HUES48 (cell line): ENCODE measurements around the gene LINC00237.

Source experiments
- H3K27ac ChIP-seq: one replicate; pipeline ENCODE4 v1.7.0; 2013; ENCODE audit warnings: low read depth, low read length, inconsistent platforms
- H3K27me3 ChIP-seq: 2 replicates; pipeline ENCODE4 v1.6.1; 2013; ENCODE audit warnings: mild to moderate bottlenecking, low read length; ENCODE audit not compliant: control insufficient read depth, insufficient read depth
- H3K36me3 ChIP-seq: 2 replicates; pipeline ENCODE4 v1.6.1; 2013; ENCODE audit warnings: low read length; ENCODE audit not compliant: control insufficient read depth, insufficient read depth
- H3K4me1 ChIP-seq: 2 replicates; pipeline ENCODE4 v1.6.1; 2013; ENCODE audit warnings: mild to moderate bottlenecking, low read length; ENCODE audit not compliant: control insufficient read depth, insufficient read depth
- H3K4me3 ChIP-seq: 2 replicates; pipeline ENCODE4 v1.5.1; 2013; ENCODE audit warnings: mild to moderate bottlenecking, low read depth, low read length
- H3K9ac ChIP-seq: 2 replicates; pipeline ENCODE4 v1.6.1; 2013; ENCODE audit warnings: mild to moderate bottlenecking, low read depth, low read length, moderate library complexity
- H3K9me3 ChIP-seq: 2 replicates; pipeline ENCODE4 v1.6.1; 2013; ENCODE audit warnings: low read length; ENCODE audit not compliant: control insufficient read depth, insufficient read depth

Gene LINC00237

DNA sequence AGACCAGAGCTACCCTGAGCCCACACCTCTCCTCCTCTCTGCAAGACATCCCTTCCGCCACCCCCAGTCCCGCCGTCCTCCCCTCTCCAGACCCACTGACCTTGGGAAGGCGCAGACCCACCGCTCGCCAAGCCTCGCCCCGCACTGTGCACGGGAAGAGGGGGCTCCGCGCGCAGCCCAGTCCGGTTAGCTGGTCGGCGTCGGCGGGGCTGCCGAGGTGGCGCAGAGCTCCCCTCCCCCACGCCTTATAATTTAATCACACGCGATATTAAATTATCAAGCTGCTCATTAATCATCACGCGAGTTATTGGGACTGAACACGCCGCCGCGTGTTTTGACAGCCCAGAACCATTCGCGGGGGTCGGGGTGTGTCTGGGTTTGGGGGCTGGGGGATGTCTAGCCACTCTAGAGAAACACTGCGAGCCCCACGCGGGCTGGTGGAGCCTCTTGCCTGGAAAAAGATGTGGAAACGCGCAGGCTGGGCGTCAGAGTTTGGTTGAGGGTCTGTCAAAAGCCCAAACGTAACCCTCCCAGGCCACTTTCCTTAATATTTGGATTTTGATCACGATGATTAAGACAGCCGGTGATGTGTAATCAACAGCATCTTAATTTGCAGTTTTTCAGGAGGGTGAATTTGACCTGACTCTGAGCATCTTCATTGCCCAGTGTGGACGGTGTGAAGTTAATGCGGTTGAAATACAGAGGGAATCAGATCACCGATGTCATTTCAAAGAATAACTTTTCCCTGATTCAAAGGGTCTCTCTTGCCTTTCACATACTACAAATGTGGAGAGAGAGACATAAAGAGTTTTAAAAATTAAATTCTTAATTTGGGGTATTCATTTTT is at the start of gene LINC00237:
Gene LINC00237 (minus strand): TSS at position 188 of the 847 bp plus-strand sequence.
- Histone ChIP-seq H3K4me3 (peak within 1 kb of the TSS; percentile 58), H3K9ac (0 out of 2 replicates have a peak within 1 kb of the TSS, but pooled peaks have one; percentile 27), H3K27ac (no peak within 1 kb of the TSS), H3K9me3 (no peaks in the 10 kb centered on the region), H3K36me3 (no peaks in the 10 kb centered on the region), H3K4me1 (peaks cover 38% of the 10 kb centered on the region), H3K27me3 (peaks cover 79% of the 10 kb centered on the region)

DNA sequence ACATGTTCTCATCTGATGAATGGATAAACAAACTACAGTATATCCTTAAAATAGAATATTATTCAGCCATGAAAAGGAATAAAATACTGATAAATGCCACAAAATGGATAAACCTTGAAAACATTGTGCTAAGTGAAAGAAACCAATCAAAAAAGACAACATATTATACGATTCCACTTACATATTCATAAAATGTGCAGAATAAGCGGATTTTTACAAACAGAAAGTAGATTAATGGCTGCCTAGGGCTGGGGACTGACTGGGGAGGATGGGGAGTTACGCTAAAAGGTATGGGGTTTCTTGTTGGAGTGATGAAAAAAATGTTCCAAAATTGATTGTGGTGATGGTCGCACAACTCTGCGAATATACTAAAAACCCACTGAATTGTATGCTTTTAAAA is 49.1 kb upstream of the LINC00237 start:
- H3K4me3 ChIP-seq = no peak overlapping the region
- no peaks in the 10 kb centered on the region for H3K27me3 ChIP-seq
- no peaks in the 10 kb centered on the region for H3K4me1 ChIP-seq
- no peaks in the 10 kb centered on the region for H3K9me3 ChIP-seq
- H3K9ac ChIP-seq = no peak overlapping the region
- H3K27ac ChIP-seq = no peak overlapping the region
- H3K36me3 ChIP-seq = peaks cover 10% of the 10 kb centered on the region; the same call in 1 of the 2 replicates

DNA sequence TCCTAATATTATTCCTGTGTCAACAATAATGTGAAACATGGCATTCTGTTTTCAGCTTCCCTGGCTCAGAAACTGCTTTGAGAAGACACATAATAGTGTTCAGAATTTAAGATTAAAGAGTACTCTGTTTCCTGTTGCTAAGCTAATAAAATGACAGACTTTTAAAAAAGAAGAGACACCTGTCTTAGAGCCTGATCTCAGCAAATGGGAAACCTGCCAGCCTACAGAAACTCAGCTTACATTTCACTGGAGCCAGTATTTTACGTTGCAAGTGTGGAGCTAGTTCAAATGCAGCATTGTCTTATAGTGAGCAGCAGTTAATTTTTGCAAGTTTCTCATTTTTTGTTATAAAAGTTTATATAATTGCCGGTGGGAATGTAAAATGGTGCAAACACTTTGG is 48.5 kb upstream of the LINC00237 start:
- no peak overlapping the region for H3K4me3 ChIP-seq
- peaks cover 5% of the 10 kb centered on the region; the same call in 1 of the 2 replicates for H3K36me3 ChIP-seq
- H3K27me3 ChIP-seq = no peaks in the 10 kb centered on the region
- H3K4me1 ChIP-seq = no peaks in the 10 kb centered on the region
- H3K27ac ChIP-seq = no peak overlapping the region
- H3K9me3 ChIP-seq = no peaks in the 10 kb centered on the region
- H3K9ac ChIP-seq = no peak overlapping the region

GRCh38 chr20:21151791-21152190 is 45.6 kb upstream of the LINC00237 start:
- H3K27ac ChIP-seq = no peak overlapping the region
- H3K9me3 ChIP-seq = no peaks in the 10 kb centered on the region
- peaks cover 15% of the 10 kb centered on the region for H3K36me3 ChIP-seq
- no peaks in the 10 kb centered on the region for H3K27me3 ChIP-seq
- H3K9ac ChIP-seq = no peak overlapping the region
- no peaks in the 10 kb centered on the region for H3K4me1 ChIP-seq
- H3K4me3 ChIP-seq = no peak overlapping the region

- no peaks in the 10 kb centered on the region for H3K4me1 ChIP-seq
- H3K4me3 ChIP-seq = no peak overlapping the region
- no peak overlapping the region for H3K27ac ChIP-seq
- H3K9ac ChIP-seq = no peak overlapping the region
- H3K9me3 ChIP-seq = no peaks in the 10 kb centered on the region
- peaks cover 27% of the 10 kb centered on the region for H3K36me3 ChIP-seq
- no peaks in the 10 kb centered on the region for H3K27me3 ChIP-seq
Measured at GRCh38 chr20:21149344-21149743, 43.2 kb upstream of the LINC00237 start.

GRCh38 chr20:21147593-21147992 is 41.4 kb upstream of the LINC00237 start:
- no peaks in the 10 kb centered on the region for H3K9me3 ChIP-seq
- H3K9ac ChIP-seq = no peak overlapping the region
- H3K4me1 ChIP-seq = no peaks in the 10 kb centered on the region
- H3K27ac ChIP-seq = no peak overlapping the region
- H3K4me3 ChIP-seq = no peak overlapping the region
- no peaks in the 10 kb centered on the region for H3K27me3 ChIP-seq
- H3K36me3 ChIP-seq = peaks cover 26% of the 10 kb centered on the region

GRCh38 chr20:21146215-21146614 is 40.1 kb upstream of the LINC00237 start:
- no peaks in the 10 kb centered on the region for H3K9me3 ChIP-seq
- H3K4me1 ChIP-seq = no peaks in the 10 kb centered on the region
- H3K27ac ChIP-seq = no peak overlapping the region
- H3K27me3 ChIP-seq = no peaks in the 10 kb centered on the region
- H3K4me3 ChIP-seq = no peak overlapping the region
- H3K9ac ChIP-seq = no peak overlapping the region
- H3K36me3 ChIP-seq = peaks cover 30% of the 10 kb centered on the region

GRCh38 chr20:21145424-21145823 is 39.3 kb upstream of the LINC00237 start:
- Histone ChIP-seq H3K4me3 (no peak overlapping the region), H3K27ac (no peak overlapping the region), H3K36me3 (peaks cover 30% of the 10 kb centered on the region)

DNA sequence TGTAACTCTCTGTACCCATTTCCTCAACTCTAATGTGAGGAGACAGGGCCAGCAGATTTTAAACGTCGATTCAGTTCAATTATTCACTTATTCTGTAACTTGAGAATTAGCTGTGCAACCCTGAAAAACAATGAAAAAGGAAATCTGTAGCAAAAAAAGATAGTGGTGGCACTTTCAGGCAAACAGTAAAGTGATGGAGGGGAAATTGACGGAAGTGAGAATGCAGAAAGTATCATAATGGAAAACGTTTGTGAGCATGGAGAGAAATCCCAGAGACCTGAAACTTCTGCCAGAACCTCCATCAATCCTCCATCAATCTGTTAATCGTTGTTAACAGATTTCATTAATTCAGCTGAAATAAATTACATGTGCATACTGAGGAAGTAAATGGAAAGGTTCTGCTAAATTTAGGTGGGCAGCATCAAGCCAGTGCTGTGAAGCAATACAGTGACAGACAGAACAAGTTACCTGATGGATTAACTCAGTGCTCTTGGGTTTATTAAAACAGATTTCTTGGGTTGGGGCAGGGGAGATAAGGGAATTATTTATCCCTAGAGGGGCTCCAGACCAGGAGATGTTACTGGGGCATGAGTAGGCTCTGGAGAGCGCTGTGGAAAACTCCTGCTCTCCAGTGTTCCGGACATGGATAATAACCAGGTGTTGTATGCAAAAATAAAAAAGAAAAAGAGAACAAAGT is 37.2 kb upstream of the LINC00237 start:
- Histone ChIP-seq H3K27me3 (no peaks in the 10 kb centered on the region), H3K4me1 (no peaks in the 10 kb centered on the region), H3K9me3 (no peaks in the 10 kb centered on the region), H3K4me3 (no peak overlapping the region), H3K27ac (no peak overlapping the region), H3K9ac (no peak overlapping the region), H3K36me3 (peaks cover 45% of the 10 kb centered on the region)

More at GRCh38 chr20:21145424-21145823, 39.3 kb upstream of the LINC00237 start:
- H3K9me3 ChIP-seq = no peaks in the 10 kb centered on the region
- no peaks in the 10 kb centered on the region for H3K27me3 ChIP-seq
- no peaks in the 10 kb centered on the region for H3K4me1 ChIP-seq
- H3K9ac ChIP-seq = no peak overlapping the region

- H3K9ac ChIP-seq = no peak overlapping the region
Measured at GRCh38 chr20:21141825-21142224, 35.7 kb upstream of the LINC00237 start.

More at GRCh38 chr20:21141825-21142224, 35.7 kb upstream of the LINC00237 start:
- Histone ChIP-seq H3K27ac (no peak overlapping the region), H3K9me3 (no peaks in the 10 kb centered on the region), H3K4me1 (no peaks in the 10 kb centered on the region), H3K36me3 (peaks cover 48% of the 10 kb centered on the region), H3K27me3 (no peaks in the 10 kb centered on the region), H3K4me3 (no peak overlapping the region)
